Panc1 (cell line): ENCODE measurements around the gene RBBP7. TPM values are rescaled to one million over a fixed set of nuclear protein-coding genes. Genes with fewer than 3 reads are reported as not detected.

Experiments used
- ATAC-seq: fragments of 200-7000 bp; cut with Tn5 transposase; 2 replicates; pipeline ENCODE4 v1.9.1; 2020; ENCODE audit warnings: mild to moderate bottlenecking, moderate library complexity
- BruUV-seq: library from RNA; stranded (reverse); fragments of 400-500 nt; replicated peaks from 2 replicates; lab custom pipeline; 2021; lab: Mats Ljungman, UMichigan
- CTCF ChIA-PET: fragments of 300-600 bp; sonication (Branson Sonifier 250); formaldehyde crosslinking; loops from one replicate; lab custom pipeline; 2022; ENCODE audit warnings: antibody characterized with exemption; lab: Charles Lee
- POLR2A ChIA-PET: fragments of 300-600 bp; sonication (Branson Sonifier 250); formaldehyde crosslinking; loops from one replicate; lab custom pipeline; 2022; ENCODE audit warnings: antibody characterized with exemption; lab: Charles Lee
- DNase-seq: peaks from one replicate; pipeline ENCODE4 v3.0.0-alpha.2; 2010; ENCODE audit warnings: low read depth, low spot score
- H3K27ac ChIP-seq: 2 replicates; pipeline ENCODE4 v1.5.1; 2011; ENCODE audit warnings: mild to moderate bottlenecking, low read length, inconsistent platforms
- H3K27me3 ChIP-seq: fragments of 200-500 bp; sonication (Bioruptor generic); 2 replicates; pipeline ENCODE4 v1.6.0; 2014; ENCODE audit warnings: low read length, inconsistent platforms; ENCODE audit not compliant: control insufficient read depth, insufficient read depth
- H3K36me3 ChIP-seq: fragments of 200-500 bp; sonication (Bioruptor generic); 2 replicates; pipeline ENCODE4 v1.5.1; 2014; ENCODE audit warnings: inconsistent platforms, mild to moderate bottlenecking, low read length, moderate library complexity; ENCODE audit not compliant: control insufficient read depth, insufficient read depth
- H3K4me1 ChIP-seq: 2 replicates; pipeline ENCODE4 v1.5.1; 2011; ENCODE audit warnings: inconsistent platforms, mild to moderate bottlenecking, low read length, moderate library complexity; ENCODE audit not compliant: control insufficient read depth, insufficient read depth
- H3K4me3 ChIP-seq, 2 experiments: 2 replicates each; pipeline ENCODE4 v1.5.1; 2011 to 2012; ENCODE audit warnings: low read depth in 2 of 2, low read length in 2 of 2, mild to moderate bottlenecking in 2 of 2, inconsistent platforms in 1 of 2, moderate library complexity in 1 of 2
- H3K9me3 ChIP-seq: fragments of 200-500 bp; sonication (Bioruptor generic); 2 replicates; pipeline ENCODE4 v1.5.1; 2014; ENCODE audit warnings: low read depth, mild to moderate bottlenecking, inconsistent platforms, low read length, moderate library complexity; ENCODE audit not compliant: control insufficient read depth, insufficient read depth
- POLR2AphosphoS5 ChIP-seq: IDR thresholded peaks from 2 replicates; pipeline ENCODE4 v1.6.1; 2012; ENCODE audit warnings: mild to moderate bottlenecking, low read depth, low read length, moderate library complexity
- REST ChIP-seq, 2 experiments: IDR thresholded peaks; 2 replicates each; pipeline ENCODE4 v1.6.1; 2011 to 2012; ENCODE audit warnings: low read depth in 2 of 2, control low read depth in 1 of 2, low read length in 1 of 2, mild to moderate bottlenecking in 1 of 2, moderate library complexity in 1 of 2; ENCODE audit not compliant: insufficient read depth in 1 of 2
- SIN3A ChIP-seq: IDR thresholded peaks from 2 replicates; pipeline ENCODE4 v1.6.1; 2012; ENCODE audit warnings: low read depth, mild to moderate bottlenecking, low read length, moderate library complexity, borderline replicate concordance; ENCODE audit not compliant: insufficient read depth
- TCF7L2 ChIP-seq: IDR thresholded peaks from 2 replicates; pipeline ENCODE4 v1.6.1; 2011; ENCODE audit warnings: mild to moderate bottlenecking, low read depth, low read length, inconsistent platforms
- in situ Hi-C: cut with HindIII; loops from 2 replicates; pipeline ENCODE4 v1.10.0; 2016; ENCODE audit warnings: low sequenced_read_pairs, low pct_unique_long_range_greater_than_20kb
- intact Hi-C: fragments of 100-400 bp; cut with micrococcal nuclease; formaldehyde crosslinking; loops from one replicate; pipeline ENCODE4 v1.10.0; 2022; ENCODE audit not compliant: unreplicated experiment
- total RNA-seq: library from RNA; stranded (reverse); gene quantifications from one replicate; pipeline ENCODE4 v1.2.1, GENCODE V29; 2021; ENCODE audit not compliant: unreplicated experiment
- TF ChIP-seq, protein P1 (sequence below): fragments of 450-650 bp; IDR thresholded peaks from 2 replicates; pipeline ENCODE4 v1.5.1; 2017; ENCODE audit warnings: mild to moderate bottlenecking

RBBP7 gene
- total RNA-seq, 1 experiment from 2014 or later: 95.8 TPM

- ChIA-PET POLR2A (no interaction called here), CTCF (no interaction called here)
- Histone ChIP-seq H3K27me3 (no peaks in the 10 kb centered on the region), H3K4me1 (no peaks in the 10 kb centered on the region), H3K4me3 (no peak overlapping the region), H3K27ac (no peak overlapping the region), H3K9me3 (no peaks in the 10 kb centered on the region), H3K36me3 (peaks cover 11% of the 10 kb centered on the region)
- in situ Hi-C loops: no loop called here
- DNase-seq (no peak), ATAC-seq (no peak)
- intact Hi-C loops: no loop called here
- TF ChIP-seq TCF7L2: no peak
- TF ChIP-seq POLR2AphosphoS5: no peak
- TF ChIP-seq, protein P1, sequence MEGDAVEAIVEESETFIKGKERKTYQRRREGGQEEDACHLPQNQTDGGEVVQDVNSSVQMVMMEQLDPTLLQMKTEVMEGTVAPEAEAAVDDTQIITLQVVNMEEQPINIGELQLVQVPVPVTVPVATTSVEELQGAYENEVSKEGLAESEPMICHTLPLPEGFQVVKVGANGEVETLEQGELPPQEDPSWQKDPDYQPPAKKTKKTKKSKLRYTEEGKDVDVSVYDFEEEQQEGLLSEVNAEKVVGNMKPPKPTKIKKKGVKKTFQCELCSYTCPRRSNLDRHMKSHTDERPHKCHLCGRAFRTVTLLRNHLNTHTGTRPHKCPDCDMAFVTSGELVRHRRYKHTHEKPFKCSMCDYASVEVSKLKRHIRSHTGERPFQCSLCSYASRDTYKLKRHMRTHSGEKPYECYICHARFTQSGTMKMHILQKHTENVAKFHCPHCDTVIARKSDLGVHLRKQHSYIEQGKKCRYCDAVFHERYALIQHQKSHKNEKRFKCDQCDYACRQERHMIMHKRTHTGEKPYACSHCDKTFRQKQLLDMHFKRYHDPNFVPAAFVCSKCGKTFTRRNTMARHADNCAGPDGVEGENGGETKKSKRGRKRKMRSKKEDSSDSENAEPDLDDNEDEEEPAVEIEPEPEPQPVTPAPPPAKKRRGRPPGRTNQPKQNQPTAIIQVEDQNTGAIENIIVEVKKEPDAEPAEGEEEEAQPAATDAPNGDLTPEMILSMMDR: no peak
- no peak for TF ChIP-seq SIN3A
- TF ChIP-seq REST (IDR thresholded peaks at IDR 0.05; ENCODE audit: insufficient read depth in 1 of 2, low read depth in 2 of 2, low read length in 1 of 2): no peak
- TSS peak; percentile 45 for BruUV-seq
These were observed 17.5 kb downstream of the RBBP7 start for GRCh38 chrX:16852617-16853179.

DNA sequence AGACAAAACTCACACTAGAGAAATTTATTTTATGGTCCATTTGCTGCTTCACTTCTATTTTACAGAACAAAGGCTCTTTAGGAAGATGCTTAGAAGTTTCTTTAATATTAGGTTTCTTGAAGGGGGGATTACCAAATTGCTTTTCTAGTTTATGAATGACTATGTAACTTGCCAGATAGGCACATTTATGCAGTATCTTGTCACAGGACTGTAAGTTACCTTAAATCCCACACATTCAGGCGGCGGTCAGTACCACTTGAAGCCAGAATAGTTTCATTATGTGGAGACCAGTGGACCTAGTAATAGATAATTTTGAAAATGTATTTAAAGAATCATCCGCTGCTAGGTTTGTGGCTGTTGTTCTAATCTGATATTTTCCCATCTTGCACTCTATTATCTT lies 18.3 kb downstream of the RBBP7 start:
- Histone ChIP-seq H3K4me1 (no peaks in the 10 kb centered on the region), H3K4me3 (no peak overlapping the region), H3K9me3 (no peaks in the 10 kb centered on the region), H3K36me3 (peaks cover 7% of the 10 kb centered on the region), H3K27ac (no peak overlapping the region), H3K27me3 (no peaks in the 10 kb centered on the region)
- TF ChIP-seq, protein P1: no peak
- TF ChIP-seq REST (IDR thresholded peaks at IDR 0.05; ENCODE audit: insufficient read depth in 1 of 2, low read depth in 2 of 2, low read length in 1 of 2): no peak
- TF ChIP-seq TCF7L2: no peak
- TF ChIP-seq POLR2AphosphoS5: no peak
- TF ChIP-seq SIN3A: no peak
- no TSS peak for BruUV-seq
- ChIA-PET POLR2A (no interaction called here), CTCF (no interaction called here)
- intact Hi-C loops: no loop called here
- ATAC-seq: no peak
- in situ Hi-C loops: no loop called here
- DNase-seq: no peak
